WTC11 (cell line): ENCODE results near the gene NFKB1. TPM values are rescaled to one million over a fixed set of nuclear protein-coding genes. Genes with fewer than 3 reads are reported as not detected.

Source experiments
- ATAC-seq: fragments of 200-7000 bp; cut with Tn5 transposase; 2 replicates; pipeline ENCODE4 v1.10.0; 2021; ENCODE audit warnings: mild to moderate bottlenecking, moderate library complexity
- CTCF ChIA-PET: fragments of 300-600 bp; sonication (Branson Sonifier 250); formaldehyde crosslinking; loops from one replicate; lab custom pipeline; 2021; ENCODE audit warnings: antibody characterized with exemption; lab: Charles Lee
- POLR2A ChIA-PET: fragments of 350-600 bp; sonication (Branson Sonifier 250); formaldehyde crosslinking; loops from one replicate; lab custom pipeline; 2021; ENCODE audit warnings: antibody characterized with exemption; lab: Charles Lee
- DNase-seq: peaks from one replicate; pipeline ENCODE4 v3.0.0; 2021; ENCODE audit warnings: low spot score
- H3K27ac Mint-ChIP-seq: 2 replicates; pipeline ENCODE4 v1.8.0; 2021; ENCODE audit warnings: mixed read lengths
- H3K27me3 Mint-ChIP-seq: 2 replicates; pipeline ENCODE4 v1.8.0; 2021; ENCODE audit warnings: low read depth, mild to moderate bottlenecking, moderate library complexity, mixed read lengths
- H3K36me3 Mint-ChIP-seq: 2 replicates; pipeline ENCODE4 v1.8.0; 2021; ENCODE audit warnings: mixed read lengths
- H3K4me1 Mint-ChIP-seq: 2 replicates; pipeline ENCODE4 v1.8.0; 2022; ENCODE audit warnings: mixed read lengths
- H3K4me3 Mint-ChIP-seq: 2 replicates; pipeline ENCODE4 v1.8.0; 2021; ENCODE audit warnings: mild to moderate bottlenecking, moderate library complexity, mixed read lengths
- H3K9me3 Mint-ChIP-seq: 2 replicates; pipeline ENCODE4 v1.8.0; 2021; ENCODE audit warnings: mixed read lengths
- CBFB ChIP-seq: sonication (generic); formaldehyde crosslinking; IDR thresholded peaks from 2 replicates; pipeline ENCODE4 v1.8.1; 2022; ENCODE audit warnings: mild to moderate bottlenecking, low read depth, missing genetic modification reagents
- EMX1 ChIP-seq: fragments of 250-450 bp; sonication (Bioruptor Pico); IDR thresholded peaks from 2 replicates; pipeline ENCODE4 v1.8.0; 2021; ENCODE audit warnings: mild to moderate bottlenecking
- FOXK1 ChIP-seq: sonication (generic); formaldehyde crosslinking; IDR thresholded peaks from 2 replicates; pipeline ENCODE4 v1.8.0; 2022; ENCODE audit warnings: mild to moderate bottlenecking, moderate library complexity, missing genetic modification reagents
- HMGA2 ChIP-seq: fragments of 250-450 bp; sonication (Bioruptor Pico); IDR thresholded peaks from 2 replicates; pipeline ENCODE4 v1.4.0; 2021; ENCODE audit warnings: mild to moderate bottlenecking, moderate library complexity
- TP53 ChIP-seq: sonication (generic); formaldehyde crosslinking; IDR thresholded peaks from 2 replicates; pipeline ENCODE4 v1.8.1; 2023; ENCODE audit warnings: mild to moderate bottlenecking, missing genetic modification reagents
- ZNF138 ChIP-seq: sonication (generic); formaldehyde crosslinking; conservative IDR thresholded peaks from 2 replicates; pipeline ENCODE4 v1.8.1; 2022; ENCODE audit warnings: mild to moderate bottlenecking, moderate library complexity, missing genetic modification reagents
- ZNF232 ChIP-seq: sonication (generic); formaldehyde crosslinking; IDR thresholded peaks from 2 replicates; pipeline ENCODE4 v1.8.0; 2022; ENCODE audit warnings: mild to moderate bottlenecking, missing genetic modification reagents
- total RNA-seq: library from RNA; stranded (reverse); gene quantifications from 3 replicates; pipeline ENCODE4 v1.2.3, GENCODE V29; 2021
- TF ChIP-seq, protein P1 (sequence below): fragments of 250-450 bp; sonication (Bioruptor Pico); IDR thresholded peaks from 2 replicates; pipeline ENCODE4 v1.8.0; 2021; ENCODE audit warnings: mild to moderate bottlenecking
- TF ChIP-seq, protein P2 (sequence below): fragments of 250-450 bp; sonication (Bioruptor Pico); IDR thresholded peaks from 2 replicates; pipeline ENCODE4 v1.9.0; 2021; ENCODE audit warnings: mild to moderate bottlenecking
- TF ChIP-seq, protein P3 (sequence below): sonication (generic); formaldehyde crosslinking; conservative IDR thresholded peaks from 2 replicates; pipeline ENCODE4 v1.8.1; 2023; ENCODE audit warnings: mild to moderate bottlenecking, low read depth, missing genetic modification reagents, moderate library complexity
- TF ChIP-seq, protein P4 (sequence below): sonication (generic); formaldehyde crosslinking; IDR thresholded peaks from 2 replicates; pipeline ENCODE4 v1.8.1; 2022; ENCODE audit warnings: missing genetic modification reagents, borderline replicate concordance
- TF ChIP-seq, protein P5 (sequence below): sonication (generic); formaldehyde crosslinking; IDR thresholded peaks from 2 replicates; pipeline ENCODE4 v1.8.1; 2023; ENCODE audit warnings: mild to moderate bottlenecking, missing genetic modification reagents

The NFKB1 gene
- total RNA-seq, 1 experiment from 2014 or later: 5.6 TPM

DNA sequence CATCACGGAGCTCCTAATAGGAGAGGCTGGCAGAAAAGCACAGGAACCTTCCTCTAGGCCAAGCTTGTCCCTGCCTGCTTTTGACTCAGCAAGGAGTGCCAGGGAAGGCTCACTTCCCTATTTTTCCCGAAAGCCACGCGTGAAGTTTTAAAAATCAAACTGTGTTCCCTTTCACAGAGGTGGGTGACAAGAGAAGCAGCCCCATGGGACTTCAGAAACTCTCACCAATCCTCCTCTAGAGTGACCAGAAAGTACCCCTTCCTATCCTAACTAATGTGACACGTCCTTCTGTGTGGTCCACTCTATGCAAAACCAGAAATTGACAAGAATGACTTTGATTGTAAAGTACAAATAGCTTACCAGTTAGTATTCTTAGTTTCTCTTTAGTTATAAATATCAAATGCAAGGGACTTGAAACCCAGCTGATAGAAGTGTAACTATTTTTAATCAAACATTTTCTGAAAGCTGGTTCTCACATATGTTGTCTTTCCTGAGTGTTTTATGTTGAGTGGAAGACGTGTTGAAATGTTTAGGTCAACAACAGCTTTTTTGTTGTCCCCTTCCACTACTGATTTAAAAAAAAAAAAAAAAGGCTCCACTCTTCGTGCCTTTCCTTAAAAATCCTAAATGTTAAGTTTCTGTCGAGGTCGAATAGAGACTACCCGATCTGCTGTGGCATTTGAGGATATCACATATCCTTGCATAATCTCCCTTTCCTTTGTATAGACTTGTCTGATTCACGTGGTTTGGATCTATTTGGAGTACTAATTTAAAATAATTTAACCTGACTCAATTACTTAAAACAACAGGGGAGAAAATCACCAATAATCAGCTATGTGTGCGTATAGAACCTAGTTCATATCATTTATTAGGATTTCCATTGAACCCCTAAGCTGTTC lies 42.1 kb downstream of the NFKB1 start (continued):
- TF ChIP-seq, protein P1, sequence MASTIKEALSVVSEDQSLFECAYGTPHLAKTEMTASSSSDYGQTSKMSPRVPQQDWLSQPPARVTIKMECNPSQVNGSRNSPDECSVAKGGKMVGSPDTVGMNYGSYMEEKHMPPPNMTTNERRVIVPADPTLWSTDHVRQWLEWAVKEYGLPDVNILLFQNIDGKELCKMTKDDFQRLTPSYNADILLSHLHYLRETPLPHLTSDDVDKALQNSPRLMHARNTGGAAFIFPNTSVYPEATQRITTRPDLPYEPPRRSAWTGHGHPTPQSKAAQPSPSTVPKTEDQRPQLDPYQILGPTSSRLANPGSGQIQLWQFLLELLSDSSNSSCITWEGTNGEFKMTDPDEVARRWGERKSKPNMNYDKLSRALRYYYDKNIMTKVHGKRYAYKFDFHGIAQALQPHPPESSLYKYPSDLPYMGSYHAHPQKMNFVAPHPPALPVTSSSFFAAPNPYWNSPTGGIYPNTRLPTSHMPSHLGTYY: no peak
- TF ChIP-seq EMX1: no peak
- TF ChIP-seq, protein P2, sequence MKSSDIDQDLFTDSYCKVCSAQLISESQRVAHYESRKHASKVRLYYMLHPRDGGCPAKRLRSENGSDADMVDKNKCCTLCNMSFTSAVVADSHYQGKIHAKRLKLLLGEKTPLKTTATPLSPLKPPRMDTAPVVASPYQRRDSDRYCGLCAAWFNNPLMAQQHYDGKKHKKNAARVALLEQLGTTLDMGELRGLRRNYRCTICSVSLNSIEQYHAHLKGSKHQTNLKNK (CRISPR knock-in tag): no peak
- TF ChIP-seq HMGA2 (CRISPR knock-in tag): no peak
- TF ChIP-seq, protein P3, sequence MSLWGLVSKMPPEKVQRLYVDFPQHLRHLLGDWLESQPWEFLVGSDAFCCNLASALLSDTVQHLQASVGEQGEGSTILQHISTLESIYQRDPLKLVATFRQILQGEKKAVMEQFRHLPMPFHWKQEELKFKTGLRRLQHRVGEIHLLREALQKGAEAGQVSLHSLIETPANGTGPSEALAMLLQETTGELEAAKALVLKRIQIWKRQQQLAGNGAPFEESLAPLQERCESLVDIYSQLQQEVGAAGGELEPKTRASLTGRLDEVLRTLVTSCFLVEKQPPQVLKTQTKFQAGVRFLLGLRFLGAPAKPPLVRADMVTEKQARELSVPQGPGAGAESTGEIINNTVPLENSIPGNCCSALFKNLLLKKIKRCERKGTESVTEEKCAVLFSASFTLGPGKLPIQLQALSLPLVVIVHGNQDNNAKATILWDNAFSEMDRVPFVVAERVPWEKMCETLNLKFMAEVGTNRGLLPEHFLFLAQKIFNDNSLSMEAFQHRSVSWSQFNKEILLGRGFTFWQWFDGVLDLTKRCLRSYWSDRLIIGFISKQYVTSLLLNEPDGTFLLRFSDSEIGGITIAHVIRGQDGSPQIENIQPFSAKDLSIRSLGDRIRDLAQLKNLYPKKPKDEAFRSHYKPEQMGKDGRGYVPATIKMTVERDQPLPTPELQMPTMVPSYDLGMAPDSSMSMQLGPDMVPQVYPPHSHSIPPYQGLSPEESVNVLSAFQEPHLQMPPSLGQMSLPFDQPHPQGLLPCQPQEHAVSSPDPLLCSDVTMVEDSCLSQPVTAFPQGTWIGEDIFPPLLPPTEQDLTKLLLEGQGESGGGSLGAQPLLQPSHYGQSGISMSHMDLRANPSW (CRISPR knock-in tag): no peak
- TF ChIP-seq FOXK1 (CRISPR knock-in tag): no peak
- TF ChIP-seq, protein P4, sequence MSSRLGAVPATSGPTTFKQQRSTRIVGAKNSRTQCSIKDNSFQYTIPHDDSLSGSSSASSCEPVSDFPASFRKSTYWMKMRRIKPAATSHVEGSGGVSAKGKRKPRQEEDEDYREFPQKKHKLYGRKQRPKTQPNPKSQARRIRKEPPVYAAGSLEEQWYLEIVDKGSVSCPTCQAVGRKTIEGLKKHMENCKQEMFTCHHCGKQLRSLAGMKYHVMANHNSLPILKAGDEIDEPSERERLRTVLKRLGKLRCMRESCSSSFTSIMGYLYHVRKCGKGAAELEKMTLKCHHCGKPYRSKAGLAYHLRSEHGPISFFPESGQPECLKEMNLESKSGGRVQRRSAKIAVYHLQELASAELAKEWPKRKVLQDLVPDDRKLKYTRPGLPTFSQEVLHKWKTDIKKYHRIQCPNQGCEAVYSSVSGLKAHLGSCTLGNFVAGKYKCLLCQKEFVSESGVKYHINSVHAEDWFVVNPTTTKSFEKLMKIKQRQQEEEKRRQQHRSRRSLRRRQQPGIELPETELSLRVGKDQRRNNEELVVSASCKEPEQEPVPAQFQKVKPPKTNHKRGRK (CRISPR knock-in tag): no peak
- no peak for TF ChIP-seq CBFB (CRISPR knock-in tag)

DNA sequence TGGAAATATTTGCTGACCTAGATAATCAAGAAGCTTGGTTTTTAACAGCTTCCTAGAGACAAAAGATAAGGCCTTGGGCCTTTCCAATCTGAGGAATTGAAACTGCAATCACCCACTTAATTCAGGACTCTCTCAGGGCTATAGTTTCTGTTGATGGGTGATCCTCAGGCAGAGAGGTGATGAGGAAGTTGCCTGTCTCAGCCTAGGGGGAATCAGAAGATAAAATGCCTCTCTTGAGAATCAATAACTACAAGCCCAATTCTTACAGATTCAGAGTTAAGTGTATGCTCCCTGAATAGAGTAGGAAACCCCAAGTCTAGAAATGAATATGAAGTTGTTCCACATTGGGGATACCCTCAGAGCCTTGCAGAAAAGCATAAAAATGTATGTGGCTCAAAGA lies 45.5 kb downstream of the NFKB1 start:
- Mint-ChIP-seq H3K36me3 (no peaks in the 10 kb centered on the region), H3K4me1 (no peaks in the 10 kb centered on the region), H3K27ac (no peak overlapping the region)
- TF ChIP-seq, protein P5, sequence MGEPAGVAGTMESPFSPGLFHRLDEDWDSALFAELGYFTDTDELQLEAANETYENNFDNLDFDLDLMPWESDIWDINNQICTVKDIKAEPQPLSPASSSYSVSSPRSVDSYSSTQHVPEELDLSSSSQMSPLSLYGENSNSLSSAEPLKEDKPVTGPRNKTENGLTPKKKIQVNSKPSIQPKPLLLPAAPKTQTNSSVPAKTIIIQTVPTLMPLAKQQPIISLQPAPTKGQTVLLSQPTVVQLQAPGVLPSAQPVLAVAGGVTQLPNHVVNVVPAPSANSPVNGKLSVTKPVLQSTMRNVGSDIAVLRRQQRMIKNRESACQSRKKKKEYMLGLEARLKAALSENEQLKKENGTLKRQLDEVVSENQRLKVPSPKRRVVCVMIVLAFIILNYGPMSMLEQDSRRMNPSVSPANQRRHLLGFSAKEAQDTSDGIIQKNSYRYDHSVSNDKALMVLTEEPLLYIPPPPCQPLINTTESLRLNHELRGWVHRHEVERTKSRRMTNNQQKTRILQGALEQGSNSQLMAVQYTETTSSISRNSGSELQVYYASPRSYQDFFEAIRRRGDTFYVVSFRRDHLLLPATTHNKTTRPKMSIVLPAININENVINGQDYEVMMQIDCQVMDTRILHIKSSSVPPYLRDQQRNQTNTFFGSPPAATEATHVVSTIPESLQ: no peak
- TF ChIP-seq TP53 (CRISPR knock-in tag): no peak
- no peak for TF ChIP-seq ZNF138 (CRISPR knock-in tag)
- TF ChIP-seq ZNF232 (CRISPR knock-in tag): no peak
- TF ChIP-seq, protein P3 (CRISPR knock-in tag): no peak
- TF ChIP-seq, all 79 proteins: peak for 0
- Mint-ChIP-seq H3K9me3 (no peaks in the 10 kb centered on the region), H3K4me3 (no peak overlapping the region), H3K27me3 (no peaks in the 10 kb centered on the region)
- ATAC-seq (no peak), DNase-seq (no peak)
- ChIA-PET POLR2A (no interaction called here), CTCF (interaction anchor here (0.9 to 2.1 kb wide), 2 partner anchors 32 to 116 kb away, joined by 3 to 7 read pairs; no protein-coding TSS in a partner anchor)
